IMR-90 (cell line): ENCODE data around the gene LRRC7. TPM values are rescaled to one million over a fixed set of nuclear protein-coding genes. Genes with fewer than 3 reads are reported as not detected.

Experiments used
- ATAC-seq: fragments of 200-7000 bp; cut with Tn5 transposase; 2 replicates; pipeline ENCODE4 v1.9.1; 2020; ENCODE audit warnings: low read depth, mild to moderate bottlenecking, moderate library complexity
- BruUV-seq: library from RNA; stranded (reverse); fragments of 400-500 nt; replicated peaks from 2 replicates; lab custom pipeline; 2021; lab: Mats Ljungman, UMichigan
- CTCF ChIA-PET: fragments of 300-600 bp; formaldehyde crosslinking; extraction: SDS; loops from one replicate; lab custom pipeline; 2021; ENCODE audit warnings: antibody characterized with exemption; lab: Yijun Ruan, JAX
- POLR2A ChIA-PET: fragments of 300-600 bp; sonication (Branson Sonifier 250); formaldehyde crosslinking; loops from one replicate; lab custom pipeline; 2022; ENCODE audit warnings: antibody characterized with exemption; ENCODE audit not compliant: unreplicated experiment; lab: Charles Lee
- DNase-seq: peaks from one replicate; pipeline ENCODE4 v3.0.0; 2013
- H2AFZ ChIP-seq: replicated peaks from 2 replicates; pipeline ENCODE3; 2013; ENCODE audit warnings: low read length, mild to moderate bottlenecking; ENCODE audit not compliant: poor library complexity
- H2AK5ac ChIP-seq: 2 replicates; pipeline ENCODE4 v1.6.1; 2013; ENCODE audit warnings: low read depth, low read length, inconsistent platforms
- H2AK9ac ChIP-seq: replicated peaks from 2 replicates; pipeline ENCODE3; 2013; ENCODE audit warnings: mild to moderate bottlenecking, low read depth, low read length, moderate library complexity; ENCODE audit not compliant: poor library complexity
- H2BK120ac ChIP-seq: 2 replicates; pipeline ENCODE4 v1.6.1; 2013; ENCODE audit warnings: low read depth, low read length, inconsistent platforms
- H2BK15ac ChIP-seq: 3 replicates; pipeline ENCODE4 v1.6.1; 2013; ENCODE audit warnings: low read depth, low read length, inconsistent platforms
- H2BK20ac ChIP-seq: 2 replicates; pipeline ENCODE4 v1.6.1; 2013; ENCODE audit warnings: low read depth, mild to moderate bottlenecking, inconsistent platforms, low read length, moderate library complexity
- H2BK5ac ChIP-seq: 2 replicates; pipeline ENCODE4 v1.6.1; 2013; ENCODE audit warnings: mild to moderate bottlenecking, low read depth, low read length, inconsistent platforms; ENCODE audit not compliant: poor library complexity, severe bottlenecking
- H3K14ac ChIP-seq: replicated peaks from 2 replicates; pipeline ENCODE4 v1.6.1; 2013; ENCODE audit warnings: low read depth, low read length, inconsistent platforms
- H3K18ac ChIP-seq: 2 replicates; pipeline ENCODE4 v1.6.1; 2013; ENCODE audit warnings: low read depth, low read length, control low read depth
- H3K23ac ChIP-seq: 2 replicates; pipeline ENCODE4 v1.6.1; 2013; ENCODE audit warnings: low read depth, low read length, inconsistent platforms
- H3K27ac ChIP-seq: 2 replicates; pipeline ENCODE4 v1.5.1; 2013; ENCODE audit warnings: mild to moderate bottlenecking, control low read depth, low read length; ENCODE audit not compliant: insufficient read depth
- H3K27me3 ChIP-seq: 2 replicates; pipeline ENCODE4 v1.6.1; 2013; ENCODE audit warnings: low read length; ENCODE audit not compliant: control insufficient read depth, insufficient read depth
- H3K36me3 ChIP-seq: 2 replicates; pipeline ENCODE4 v1.6.1; 2013; ENCODE audit warnings: low read length, mixed read lengths; ENCODE audit not compliant: control insufficient read depth, insufficient read depth
- H3K4ac ChIP-seq: 2 replicates; pipeline ENCODE4 v1.6.1; 2013; ENCODE audit warnings: low read depth, low read length, inconsistent platforms
- H3K4me1 ChIP-seq: 2 replicates; pipeline ENCODE4 v1.6.1; 2013; ENCODE audit warnings: low read length, mixed read lengths; ENCODE audit not compliant: control insufficient read depth, insufficient read depth
- H3K4me2 ChIP-seq: 2 replicates; pipeline ENCODE4 v1.6.1; 2013; ENCODE audit warnings: low read depth, mild to moderate bottlenecking, control low read depth, low read length, moderate library complexity
- H3K4me3 ChIP-seq: 2 replicates; pipeline ENCODE4 v1.5.1; 2013; ENCODE audit warnings: low read depth, mild to moderate bottlenecking, control low read depth, low read length, moderate library complexity; ENCODE audit not compliant: insufficient read depth
- H3K56ac ChIP-seq: 2 replicates; pipeline ENCODE4 v1.6.1; 2013; ENCODE audit warnings: low read length, inconsistent platforms; ENCODE audit not compliant: insufficient read depth; ENCODE audit errors: extremely low read depth
- H3K79me1 ChIP-seq, 2 experiments: 2 replicates each; pipeline ENCODE4 v1.6.1; 2013; ENCODE audit warnings: low read length in 2 of 2, inconsistent platforms in 1 of 2, low read depth in 1 of 2
- H3K9ac ChIP-seq: 2 replicates; pipeline ENCODE4 v1.6.1; 2013; ENCODE audit warnings: low read depth, low read length, control low read depth
- H3K9me1 ChIP-seq: 2 replicates; pipeline ENCODE4 v1.6.1; 2013; ENCODE audit warnings: low read length, inconsistent platforms; ENCODE audit not compliant: insufficient read depth
- H3K9me3 ChIP-seq: 2 replicates; pipeline ENCODE4 v1.6.1; 2013; ENCODE audit warnings: low read length; ENCODE audit not compliant: control insufficient read depth, insufficient read depth
- H4K20me1 ChIP-seq: 2 replicates; pipeline ENCODE4 v1.6.1; 2013; ENCODE audit warnings: low read length, inconsistent platforms; ENCODE audit not compliant: insufficient read depth
- H4K5ac ChIP-seq: 2 replicates; pipeline ENCODE4 v1.6.1; 2013; ENCODE audit warnings: mild to moderate bottlenecking, low read depth, low read length, control low read depth
- H4K8ac ChIP-seq, 2 experiments: 2 replicates each; pipeline ENCODE4 v1.6.1; 2013; ENCODE audit warnings: low read depth in 2 of 2, low read length in 2 of 2, control low read depth in 1 of 2, inconsistent platforms in 1 of 2
- H4K91ac ChIP-seq: 2 replicates; pipeline ENCODE4 v1.6.1; 2013; ENCODE audit warnings: low read depth, low read length, inconsistent platforms; ENCODE audit not compliant: insufficient read depth
- BHLHE40 ChIP-seq: fragments of 150-350 bp; IDR thresholded peaks from 2 replicates; pipeline ENCODE4 v1.6.1; 2016; ENCODE audit warnings: mild to moderate bottlenecking, low read depth, low read length
- CEBPB ChIP-seq: IDR thresholded peaks from 2 replicates; pipeline ENCODE4 v1.6.1; 2012; ENCODE audit warnings: low read depth, low read length, improper control_type of control experiment
- CHD1 ChIP-seq: IDR thresholded peaks from 2 replicates; pipeline ENCODE4 v1.6.1; 2012; ENCODE audit warnings: low read depth, low read length, improper control_type of control experiment
- ELK1 ChIP-seq: fragments of 150-350 bp; IDR thresholded peaks from 2 replicates; pipeline ENCODE4 v1.6.1; 2016; ENCODE audit warnings: low read depth, mild to moderate bottlenecking, low read length, moderate library complexity, borderline replicate concordance
- FOS ChIP-seq: fragments of 150-350 bp; IDR thresholded peaks from 2 replicates; pipeline ENCODE4 v1.6.1; 2016; ENCODE audit warnings: low read depth, low read length
- MXI1 ChIP-seq: IDR thresholded peaks from 2 replicates; pipeline ENCODE4 v1.6.1; 2012; ENCODE audit warnings: low read depth, mild to moderate bottlenecking, low read length, moderate library complexity, borderline replicate concordance
- NFE2L2 ChIP-seq: fragments of 150-350 bp; IDR thresholded peaks from 2 replicates; pipeline ENCODE4 v1.6.1; 2016; ENCODE audit warnings: low read depth, mild to moderate bottlenecking, low read length
- RAD21 ChIP-seq: IDR thresholded peaks from 2 replicates; pipeline ENCODE4 v1.6.1; 2012; ENCODE audit warnings: low read length, improper control_type of control experiment
- SMC3 ChIP-seq: fragments of 150-350 bp; IDR thresholded peaks from 2 replicates; pipeline ENCODE4 v1.6.1; 2016; ENCODE audit warnings: low read depth, mild to moderate bottlenecking, antibody characterized with exemption, low read length, moderate library complexity
- USF2 ChIP-seq: fragments of 150-350 bp; IDR thresholded peaks from 2 replicates; pipeline ENCODE4 v1.6.1; 2017; ENCODE audit warnings: mild to moderate bottlenecking, antibody characterized with exemption, low read length, low read depth
- WGBS, 2 experiments: methylation state at CpG; one replicate each; pipeline versions ENCODE4 v1.1.5 to v1.1.7; 2013; ENCODE audit warnings: missing lambda C conversion rate in 2 of 2; ENCODE audit not compliant: insufficient read length in 1 of 2; ENCODE audit errors: extremely low coverage in 2 of 2; 5-methylcytosine and 5-hydroxymethylcytosine counted together
- dilution Hi-C: fragments of 300-500 bp; cut with HindIII; formaldehyde crosslinking; loops from one replicate; pipeline ENCODE4 v1.14.3; 2018; ENCODE audit warnings: low sequenced_read_pairs; ENCODE audit not compliant: unreplicated experiment
- in situ Hi-C: fragments of 300-500 bp; cut with MboI; formaldehyde crosslinking; loops from 3 replicates; pipeline ENCODE4 v1.14.3; 2019; ENCODE audit warnings: low sequenced_read_pairs, inconsistent platforms, mixed read lengths
- intact Hi-C: fragments of 100-400 bp; cut with micrococcal nuclease; formaldehyde crosslinking; loops from 2 replicates; pipeline ENCODE4 v1.10.0; 2022
- polyA plus RNA-seq, 3 experiments: library from polyadenylated mRNA; depleted of rRNA; stranded (reverse); fragments of >200 nt; gene quantifications; 2 replicates each; pipeline ENCODE4 v1.2.3, GENCODE V29; 2012; ENCODE audit warnings: low replicate concordance in 1 of 3
- total RNA-seq: library from RNA; depleted of rRNA; stranded (reverse); fragments of >200 nt; gene quantifications from 2 replicates; pipeline ENCODE4 v1.2.3, GENCODE V29; 2012

The LRRC7 gene
- total and polyA plus RNA-seq, 2 of the 4 experiments (the other 2 are of a cell fraction): under 0.01 to 0.02 TPM

DNA sequence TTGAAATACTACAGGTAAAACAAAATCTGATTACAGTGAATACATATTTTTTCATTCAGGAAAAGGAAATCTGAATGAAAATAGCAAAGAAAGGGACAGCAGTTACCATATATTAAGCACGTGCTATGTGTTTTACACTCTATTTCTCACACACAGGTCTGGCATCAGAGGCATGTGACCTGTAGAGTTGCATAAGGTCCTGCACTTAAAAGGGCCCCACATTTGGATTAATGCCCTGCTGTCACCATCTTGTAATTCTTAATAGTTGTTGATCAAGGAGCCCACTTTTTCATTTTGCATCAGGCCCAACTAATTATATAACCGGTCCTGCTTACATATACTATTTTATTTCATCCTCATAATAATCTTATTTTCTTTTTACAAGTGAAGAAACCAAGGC lies 511.8 kb downstream of the LRRC7 start:
- no TSS peak for BruUV-seq

More for the DNA sequence above, 511.8 kb downstream of the LRRC7 start:
- H4K5ac ChIP-seq: no peak overlapping the region
- no peaks in the 10 kb centered on the region for H3K9me3 ChIP-seq
- ChIA-PET CTCF (no interaction called here), POLR2A (no interaction called here)
- no peak overlapping the region for H2AK5ac ChIP-seq
- H2BK5ac ChIP-seq: no peak overlapping the region
- no peak overlapping the region for H2BK15ac ChIP-seq
- H4K8ac ChIP-seq: no peak overlapping the region
- no peak overlapping the region for H2BK20ac ChIP-seq
- no peaks in the 10 kb centered on the region for H3K36me3 ChIP-seq
- H3K27me3 ChIP-seq: no peaks in the 10 kb centered on the region
- H3K4me3 ChIP-seq: no peak overlapping the region
- no peaks in the 10 kb centered on the region for H3K79me1 ChIP-seq
- H3K23ac ChIP-seq: no peak overlapping the region
- H3K4me1 ChIP-seq: no peaks in the 10 kb centered on the region
- H3K14ac ChIP-seq: no peak overlapping the region
- TF ChIP-seq NFE2L2 (no peak), CHD1 (no peak), ELK1 (no peak), SMC3 (no peak), CEBPB (no peak), RAD21 (no peak), FOS (no peak), MXI1 (no peak), USF2 (no peak), BHLHE40 (no peak)
- no peak overlapping the region for H2AK9ac ChIP-seq
- intact Hi-C loops: no loop called here
- no CpG with 5 or more reads among the region's 2 CpGs for WGBS, 2 experiments
- no peak overlapping the region for H3K18ac ChIP-seq
- DNase-seq (no peak), ATAC-seq (no peak)
- no peak overlapping the region for H2AFZ ChIP-seq
- H3K9ac ChIP-seq: no peak overlapping the region
- H2BK120ac ChIP-seq: no peak overlapping the region
- H3K27ac ChIP-seq: no peak overlapping the region
- H3K4me2 ChIP-seq: no peak overlapping the region
- H4K91ac ChIP-seq: no peak overlapping the region
- dilution Hi-C loops: no loop called here
- no peaks in the 10 kb centered on the region for H3K9me1 ChIP-seq
- in situ Hi-C loops: no loop called here
- H3K4ac ChIP-seq: no peak overlapping the region
- no peaks in the 10 kb centered on the region for H4K20me1 ChIP-seq
- no peak overlapping the region for H3K56ac ChIP-seq
